Ovary (tissue), 1 donor: ENCODE results near the gene AUTS2.

Source experiments
- EP300 ChIP-seq: sonication (generic); formaldehyde crosslinking; IDR thresholded peaks from one replicate; pipeline ENCODE4 v1.6.1; 2017; ENCODE audit warnings: antibody characterized with exemption
- POLR2A ChIP-seq: fragments of 450-650 bp; IDR thresholded peaks from one replicate; pipeline ENCODE4 v1.6.1; 2017; ENCODE audit warnings: antibody characterized with exemption, mild to moderate bottlenecking, moderate library complexity

- TF ChIP-seq POLR2A (no peak), EP300 (no peak)
Measured at GRCh38 chr7:70580161-70580560, 981.9 kb downstream of the AUTS2 start.
